CD14-positive monocyte (primary cell): ENCODE measurements around the gene RPL35A. TPM values are rescaled to one million over a fixed set of nuclear protein-coding genes. Genes with fewer than 3 reads are reported as not detected.

Source experiments
- DNase-seq, 3 donors: peaks; one replicate each; pipeline ENCODE4 v3.0.0-alpha.2; 2011 to 2022
- H2AFZ ChIP-seq: 2 replicates; pipeline ENCODE4 v1.6.0; 2012; ENCODE audit warnings: mild to moderate bottlenecking, low read depth, low read length, inconsistent platforms; ENCODE audit not compliant: insufficient read depth, poor library complexity, severe bottlenecking
- H3K27ac ChIP-seq, 2 donors: 1 replicate in 1 of 2; 2 replicates in 1 of 2; pipeline ENCODE4 v1.5.1; 2012 to 2013; ENCODE audit warnings: low read length in 2 of 2, control low read depth in 1 of 2, inconsistent platforms in 1 of 2, low read depth in 1 of 2, mild to moderate bottlenecking in 1 of 2
- H3K27me3 ChIP-seq, 2 donors: one replicate each; pipeline versions ENCODE4 v1.6.0 to v1.6.1; 2011 to 2013; ENCODE audit warnings: low read length in 2 of 2; ENCODE audit not compliant: control insufficient read depth in 2 of 2, insufficient read depth in 2 of 2
- H3K36me3 ChIP-seq, 2 donors: replicated peaks in 1 of 2; 1 replicate in 1 of 2; 2 replicates in 1 of 2; pipeline versions ENCODE4 v1.5.1 to v1.6.1; 2012 to 2013; ENCODE audit warnings: low read length in 2 of 2, control low read depth in 1 of 2, inconsistent platforms in 1 of 2, mild to moderate bottlenecking in 1 of 2; ENCODE audit not compliant: insufficient read depth in 2 of 2, control insufficient read depth in 1 of 2
- H3K4me1 ChIP-seq, 2 donors: 1 replicate in 1 of 2; 2 replicates in 1 of 2; pipeline versions ENCODE4 v1.5.1 to v1.6.1; 2012 to 2013; ENCODE audit warnings: low read length in 2 of 2, control low read depth in 1 of 2, inconsistent platforms in 1 of 2, mild to moderate bottlenecking in 1 of 2, moderate library complexity in 1 of 2; ENCODE audit not compliant: insufficient read depth in 2 of 2, control insufficient read depth in 1 of 2
- H3K4me2 ChIP-seq: replicated peaks from 2 replicates; pipeline ENCODE3; 2012; ENCODE audit warnings: low read length, moderate library complexity, mild to moderate bottlenecking; ENCODE audit not compliant: poor library complexity, severe bottlenecking; ENCODE audit errors: extremely low read depth
- H3K4me3 ChIP-seq, 3 experiments: fragments of 200-600 bp in 1 of 3; sonication (generic) in 1 of 3; replicated peaks in 1 of 3; 1 replicate in 2 of 3; 2 replicates in 1 of 3; pipeline ENCODE4 v1.5.1; 2011 to 2013; ENCODE audit warnings: low read length in 3 of 3, mild to moderate bottlenecking in 3 of 3, control low read depth in 2 of 3, low read depth in 2 of 3, inconsistent platforms in 1 of 3, moderate library complexity in 1 of 3
- H3K79me2 ChIP-seq: 2 replicates; pipeline ENCODE4 v1.6.0; 2012; ENCODE audit warnings: mild to moderate bottlenecking, control low read depth, inconsistent platforms, low read length, moderate library complexity; ENCODE audit not compliant: insufficient read depth
- H3K9ac ChIP-seq: 2 replicates; pipeline ENCODE4 v1.6.0; 2017; ENCODE audit warnings: low read length, mild to moderate bottlenecking; ENCODE audit not compliant: insufficient read depth, poor library complexity, severe bottlenecking
- H3K9me3 ChIP-seq, 2 donors: replicated peaks in 1 of 2; 1 replicate in 1 of 2; 2 replicates in 1 of 2; pipeline versions ENCODE4 v1.5.1 to v1.6.1; 2012 to 2013; ENCODE audit warnings: low read length in 2 of 2, control low read depth in 1 of 2; ENCODE audit not compliant: control insufficient read depth in 1 of 2, insufficient read depth in 1 of 2
- H4K20me1 ChIP-seq: 2 replicates; pipeline ENCODE4 v1.6.0; 2012; ENCODE audit warnings: mild to moderate bottlenecking, low read length, control low read depth, moderate library complexity; ENCODE audit not compliant: insufficient read depth
- H3K27ac Mint-ChIP-seq, 7 donors: one replicate each; pipeline ENCODE4 v1.8.0; 2020; ENCODE audit warnings: mild to moderate bottlenecking in 7 of 7, mixed read lengths in 7 of 7, moderate library complexity in 6 of 7, inconsistent platforms in 2 of 7
- H3K27me3 Mint-ChIP-seq, 3 donors: one replicate each; pipeline ENCODE4 v1.8.0; 2021 to 2022; ENCODE audit warnings: low read depth in 3 of 3, mild to moderate bottlenecking in 3 of 3, mixed read lengths in 3 of 3, moderate library complexity in 3 of 3, inconsistent platforms in 1 of 3
- H3K36me3 Mint-ChIP-seq, 2 donors: one replicate each; pipeline ENCODE4 v1.8.0; 2020; ENCODE audit warnings: mixed read lengths in 2 of 2, inconsistent platforms in 1 of 2, mild to moderate bottlenecking in 1 of 2
- H3K4me1 Mint-ChIP-seq: one replicate; pipeline ENCODE4 v1.8.0; 2020; ENCODE audit warnings: mild to moderate bottlenecking, mixed read lengths
- H3K4me3 Mint-ChIP-seq, 2 donors: one replicate each; pipeline ENCODE4 v1.8.0; 2020; ENCODE audit warnings: mild to moderate bottlenecking in 2 of 2, mixed read lengths in 2 of 2, moderate library complexity in 1 of 2
- H3K9me3 Mint-ChIP-seq, 7 donors: one replicate each; pipeline ENCODE4 v1.8.0; 2020 to 2022; ENCODE audit warnings: mixed read lengths in 7 of 7, mild to moderate bottlenecking in 6 of 7, moderate library complexity in 6 of 7, inconsistent platforms in 2 of 7
- CTCF ChIP-seq: fragments of 200-600 bp; IDR thresholded peaks from one replicate; pipeline ENCODE4 v1.8.0; 2022; ENCODE audit warnings: antibody characterized with exemption, mild to moderate bottlenecking
- WGBS: methylation state at CpG from one replicate; pipeline ENCODE4 v1.1.5; 2013; ENCODE audit warnings: missing lambda C conversion rate; ENCODE audit not compliant: insufficient coverage; 5-methylcytosine and 5-hydroxymethylcytosine counted together
- intact Hi-C, 2 donors: fragments of 100-400 bp; cut with micrococcal nuclease; formaldehyde crosslinking; loops; one replicate each; pipeline versions ENCODE4 v1.15.0 to v1.15.1; 2023
- polyA plus RNA-seq, 3 donors: library from polyadenylated mRNA; depleted of rRNA in 1 of 3; unstranded in 2 of 3; stranded (reverse) in 1 of 3; fragments of 300-500 nt in 2 of 3; fragments of >200 nt in 1 of 3; fragmentation: Illumina TruSeq in 2 of 3; gene quantifications; 1 replicate in 2 of 3; 2 replicates in 1 of 3; pipeline ENCODE4 v1.2.3, GENCODE V29; 2012 to 2021

The RPL35A gene
- polyA plus RNA-seq, 3 donors: 882 to 1,113 (median 975) TPM

- Mint-ChIP-seq H3K27me3 (no peaks in the 10 kb centered on the region), H3K27ac (peak overlapping the region in 6 of 7 donors; percentile 77 to 93 (median 86)), H3K4me1 (peaks cover 56% of the 10 kb centered on the region), H3K4me3 (no peak overlapping the region), H3K9me3 (peaks cover 0 to 2% (median 0%) of the 10 kb centered on the region in 7 donors), H3K36me3 (peaks cover 41 to 53% of the 10 kb centered on the region in 2 donors)
- peaks cover 49 to 57% of the 10 kb centered on the region in 2 donors for H3K4me1 ChIP-seq
- no peak overlapping the region for H2AFZ ChIP-seq
- H3K4me3 ChIP-seq: peak overlapping the region in 1 of 3 experiments; percentile 57
- H3K9me3 ChIP-seq: no peaks in the 10 kb centered on the region
- no peaks in the 10 kb centered on the region for H3K27me3 ChIP-seq
- TF ChIP-seq CTCF: no peak
- peak overlapping the region; percentile 17 for H3K9ac ChIP-seq
- peak overlapping the region; percentile 9 to 74 for H3K27ac ChIP-seq
- intact Hi-C loops: no loop called here
- no CpG with 5 or more reads among the region's 2 CpGs for WGBS
- H3K36me3 ChIP-seq: peaks cover 47 to 52% of the 10 kb centered on the region in 2 donors
- peak overlapping the region; percentile 51 for H3K4me2 ChIP-seq
- peaks cover 50% of the 10 kb centered on the region for H4K20me1 ChIP-seq
- H3K79me2 ChIP-seq: peaks cover 42% of the 10 kb centered on the region
- DNase-seq: no peak
Observed at GRCh38 chr3:197956626-197956988, 6.6 kb downstream of the RPL35A start.

GRCh38 chr3:197957790-197958133 lies 7.8 kb downstream of the RPL35A start:
- H3K4me3 Mint-ChIP-seq: peak overlapping the region; percentile 31 to 68
- peak in 2 of 3 donors; percentile 36 to 80 for DNase-seq
- H3K36me3 Mint-ChIP-seq: peaks cover 34 to 42% of the 10 kb centered on the region in 2 donors
- H3K4me3 ChIP-seq: peak overlapping the region in 1 of 3 experiments; percentile 57
- peaks cover 31% of the 10 kb centered on the region for H3K79me2 ChIP-seq
- peak overlapping the region; percentile 45 to 74 for H3K27ac ChIP-seq
- H3K9me3 ChIP-seq: no peaks in the 10 kb centered on the region
- H3K27ac Mint-ChIP-seq: peak overlapping the region; percentile 77 to 93 (median 87)
- TF ChIP-seq CTCF: no peak
- no peak overlapping the region for H2AFZ ChIP-seq
- 53% methylated on average over 4 of the region's 5 CpGs for WGBS
- H3K36me3 ChIP-seq: peaks cover 36 to 40% of the 10 kb centered on the region in 2 donors
- H4K20me1 ChIP-seq: peaks cover 40% of the 10 kb centered on the region
- intact Hi-C loops: no loop called here
- H3K4me2 ChIP-seq: peak overlapping the region; percentile 51
- H3K4me1 ChIP-seq: peaks cover 50 to 55% of the 10 kb centered on the region in 2 donors
- no peak overlapping the region for H3K9ac ChIP-seq
- peaks cover 58% of the 10 kb centered on the region for H3K4me1 Mint-ChIP-seq
- H3K27me3 ChIP-seq: no peaks in the 10 kb centered on the region
- H3K27me3 Mint-ChIP-seq: no peaks in the 10 kb centered on the region
- H3K9me3 Mint-ChIP-seq: peaks cover 0 to 2% (median 0%) of the 10 kb centered on the region in 7 donors
